MCF 10A (cell line): ENCODE measurements around the gene SYNGR4. TPM values are rescaled to one million over a fixed set of nuclear protein-coding genes. Genes with fewer than 3 reads are reported as not detected.

Source experiments
- BruUV-seq: library from RNA; stranded (reverse); fragments of 400-500 nt; replicated peaks from 2 replicates; lab custom pipeline; 2021; lab: Mats Ljungman, UMichigan
- CTCF ChIA-PET: fragments of 300-600 bp; sonication (Branson Sonifier 250); formaldehyde crosslinking; extraction: SDS; loops from one replicate; lab custom pipeline; 2021; ENCODE audit warnings: antibody characterized with exemption, inconsistent platforms; lab: Yijun Ruan, JAX
- POLR2A ChIA-PET: fragments of 300-600, 350-650 bp; sonication (Branson Sonifier 250); formaldehyde crosslinking; extraction: SDS; loops from one replicate; lab custom pipeline; 2020; ENCODE audit warnings: antibody characterized with exemption, inconsistent platforms; lab: Yijun Ruan, JAX
- DNase-seq: peaks from one replicate; pipeline ENCODE4 v3.0.0-alpha.2; 2018; ENCODE audit not compliant: unreplicated experiment
- H3K27ac Mint-ChIP-seq: one replicate; pipeline ENCODE4 v1.8.0; 2022; ENCODE audit warnings: mild to moderate bottlenecking, low read depth, mixed read lengths; ENCODE audit not compliant: unreplicated experiment
- H3K27me3 Mint-ChIP-seq: one replicate; pipeline ENCODE4 v1.8.0; 2022; ENCODE audit warnings: mixed read lengths; ENCODE audit not compliant: insufficient read depth, unreplicated experiment
- H3K36me3 Mint-ChIP-seq: one replicate; pipeline ENCODE4 v1.8.0; 2022; ENCODE audit warnings: mild to moderate bottlenecking, moderate library complexity, mixed read lengths; ENCODE audit not compliant: insufficient read depth, unreplicated experiment
- H3K4me1 Mint-ChIP-seq: one replicate; pipeline ENCODE4 v1.8.0; 2022; ENCODE audit warnings: mixed read lengths; ENCODE audit not compliant: insufficient read depth, unreplicated experiment
- H3K4me3 Mint-ChIP-seq: one replicate; pipeline ENCODE4 v1.8.0; 2022; ENCODE audit warnings: mild to moderate bottlenecking, moderate library complexity, mixed read lengths; ENCODE audit not compliant: unreplicated experiment
- H3K9me3 Mint-ChIP-seq: one replicate; pipeline ENCODE4 v1.8.0; 2022; ENCODE audit warnings: mixed read lengths; ENCODE audit not compliant: unreplicated experiment
- intact Hi-C: fragments of 100-400 bp; cut with micrococcal nuclease; formaldehyde crosslinking; loops from 2 replicates; pipeline ENCODE4 v1.14.1; 2022
- total RNA-seq: library from RNA; stranded (reverse); gene quantifications from 2 replicates; pipeline ENCODE4 v1.2.3, GENCODE V29; 2022
- TF ChIP-seq, protein P1 (sequence below): fragments of 200-600 bp; IDR thresholded peaks from one replicate; pipeline ENCODE4 v1.8.0; 2022; ENCODE audit warnings: antibody characterized with exemption, mild to moderate bottlenecking; ENCODE audit not compliant: unreplicated experiment

SYNGR4 gene
- total RNA-seq, 1 experiment from 2014 or later: not detected

GRCh38 chr19:48346191-48346590 is 18.0 kb upstream of the SYNGR4 start:
- no peak overlapping the region for H3K27ac Mint-ChIP-seq
- intact Hi-C loops: no loop called here
- peaks cover 9% of the 10 kb centered on the region for H3K4me1 Mint-ChIP-seq
- H3K27me3 Mint-ChIP-seq: no peaks in the 10 kb centered on the region
- H3K36me3 Mint-ChIP-seq: peaks cover 5% of the 10 kb centered on the region
- no peaks in the 10 kb centered on the region for H3K9me3 Mint-ChIP-seq
- CTCF ChIA-PET: interaction anchor here (1.1 kb wide), 1 partner anchor 31 kb away, joined by 3 read pairs; no protein-coding TSS in a partner anchor
- DNase-seq: no peak
- POLR2A ChIA-PET: interaction anchor here (1.2 kb wide), 1 partner anchor 12 kb away, joined by 4 read pairs; no protein-coding TSS in a partner anchor
- H3K4me3 Mint-ChIP-seq: no peak overlapping the region
- no TSS peak for BruUV-seq
- TF ChIP-seq, protein P1, sequence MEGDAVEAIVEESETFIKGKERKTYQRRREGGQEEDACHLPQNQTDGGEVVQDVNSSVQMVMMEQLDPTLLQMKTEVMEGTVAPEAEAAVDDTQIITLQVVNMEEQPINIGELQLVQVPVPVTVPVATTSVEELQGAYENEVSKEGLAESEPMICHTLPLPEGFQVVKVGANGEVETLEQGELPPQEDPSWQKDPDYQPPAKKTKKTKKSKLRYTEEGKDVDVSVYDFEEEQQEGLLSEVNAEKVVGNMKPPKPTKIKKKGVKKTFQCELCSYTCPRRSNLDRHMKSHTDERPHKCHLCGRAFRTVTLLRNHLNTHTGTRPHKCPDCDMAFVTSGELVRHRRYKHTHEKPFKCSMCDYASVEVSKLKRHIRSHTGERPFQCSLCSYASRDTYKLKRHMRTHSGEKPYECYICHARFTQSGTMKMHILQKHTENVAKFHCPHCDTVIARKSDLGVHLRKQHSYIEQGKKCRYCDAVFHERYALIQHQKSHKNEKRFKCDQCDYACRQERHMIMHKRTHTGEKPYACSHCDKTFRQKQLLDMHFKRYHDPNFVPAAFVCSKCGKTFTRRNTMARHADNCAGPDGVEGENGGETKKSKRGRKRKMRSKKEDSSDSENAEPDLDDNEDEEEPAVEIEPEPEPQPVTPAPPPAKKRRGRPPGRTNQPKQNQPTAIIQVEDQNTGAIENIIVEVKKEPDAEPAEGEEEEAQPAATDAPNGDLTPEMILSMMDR: no peak

DNA sequence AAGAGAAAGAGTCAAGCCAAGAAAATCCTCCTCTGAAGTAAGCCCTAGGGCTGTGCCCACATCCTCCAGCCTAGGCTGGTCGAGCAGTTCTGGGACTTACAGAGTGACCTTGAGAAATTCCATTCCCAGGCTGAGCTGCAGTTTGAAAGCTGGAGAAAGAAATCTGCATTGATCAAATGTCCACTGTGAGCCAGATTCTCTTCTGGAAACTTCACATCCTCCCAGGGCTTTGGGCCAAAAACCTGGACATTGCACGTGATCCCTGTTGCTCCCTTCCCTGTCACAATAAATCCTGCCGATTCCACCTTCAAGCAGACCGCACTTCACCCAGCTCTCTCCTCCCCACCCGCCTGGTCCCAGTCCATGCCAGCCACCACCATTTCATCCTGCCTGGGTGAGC is 16.1 kb upstream of the SYNGR4 start:
- Mint-ChIP-seq H3K36me3 (peaks cover 5% of the 10 kb centered on the region), H3K9me3 (no peaks in the 10 kb centered on the region), H3K4me1 (peaks cover 6% of the 10 kb centered on the region), H3K27ac (no peak overlapping the region), H3K4me3 (no peak overlapping the region), H3K27me3 (no peaks in the 10 kb centered on the region)
- ChIA-PET POLR2A (no interaction called here), CTCF (interaction anchor here (0.6 kb wide), 1 partner anchor 12 kb away, joined by 3 read pairs; no protein-coding TSS in a partner anchor)
- TF ChIP-seq, protein P1: no peak
- DNase-seq: no peak
- intact Hi-C loops: no loop called here
- BruUV-seq: no TSS peak

- Mint-ChIP-seq H3K36me3 (peaks cover 5% of the 10 kb centered on the region), H3K27me3 (no peaks in the 10 kb centered on the region), H3K4me1 (no peaks in the 10 kb centered on the region), H3K27ac (no peak overlapping the region), H3K9me3 (no peaks in the 10 kb centered on the region), H3K4me3 (no peak overlapping the region)
- intact Hi-C loops: no loop called here
- TF ChIP-seq, protein P1: no peak
- ChIA-PET POLR2A (no interaction called here), CTCF (interaction anchor here (0.8 kb wide), 1 partner anchor 27 kb away, joined by 3 read pairs; no protein-coding TSS in a partner anchor)
- DNase-seq: no peak
- no TSS peak for BruUV-seq
Observed at GRCh38 chr19:48348737-48349136, 15.4 kb upstream of the SYNGR4 start.

- DNase-seq: no peak
- TF ChIP-seq, protein P1: no peak
- no peak overlapping the region for H3K4me3 Mint-ChIP-seq
- POLR2A ChIA-PET: interaction anchor here (1.3 kb wide), 1 partner anchor 10 kb away, joined by 5 read pairs; no protein-coding TSS in a partner anchor
- H3K27ac Mint-ChIP-seq: no peak overlapping the region
- peaks cover 4% of the 10 kb centered on the region for H3K36me3 Mint-ChIP-seq
- H3K27me3 Mint-ChIP-seq: no peaks in the 10 kb centered on the region
- H3K4me1 Mint-ChIP-seq: no peaks in the 10 kb centered on the region
- CTCF ChIA-PET: interaction anchor here (0.6 to 1.6 kb wide), 5 partner anchors 10 to 63 kb away, joined by 3 to 5 read pairs (median 4); partner anchors contain the start of gene KDELR1
- intact Hi-C loops: no loop called here
- H3K9me3 Mint-ChIP-seq: no peaks in the 10 kb centered on the region
- no TSS peak for BruUV-seq
Observed at GRCh38 chr19:48350856-48351255, 13.3 kb upstream of the SYNGR4 start.
